ENCODE data around the gene MPZL1. TPM values are rescaled to one million over a fixed set of nuclear protein-coding genes. Genes with fewer than 3 reads are reported as not detected.
"Not testable (repeated sequence)": the region's sequence is repeated elsewhere in the genome, so short reads cannot be mapped to it uniquely, and the experiment has no call there.

MPZL1 gene
- total RNA-seq, 4 donors from 2014 or later: 9.2 to 15.7 (median 11.7) TPM

GRCh38 chr1:167737169-167737568 is 15.4 kb downstream of the MPZL1 start:
- Histone ChIP-seq H3K9me3 (no peaks in the 10 kb centered on the region), H3K27ac (no peak overlapping the region), H3K27me3 (no peaks in the 10 kb centered on the region), H3K4me1 (peaks cover 0 to 12% of the 10 kb centered on the region in 2 donors), H3K36me3 (no peaks in the 10 kb centered on the region), H3K4me3 (no peak overlapping the region)
- in situ Hi-C loops (cut with MboI; ENCODE audit: low sequenced_read_pairs in 4 of 4) (no loop called here), intact Hi-C loops (cut with DNase I; ENCODE audit: low total_unique reads) (no loop called here)
- DNase-seq (no peak), ATAC-seq (no peak)
- TF ChIP-seq CTCF (IDR thresholded peaks at IDR 0.05 in 4 of 5, conservative IDR thresholded peaks at IDR 0.05 in 1 of 5) (no peak), POLR2A (IDR thresholded peaks at IDR 0.05) (no peak)

GRCh38 chr1:167738158-167738557 is 16.4 kb downstream of the MPZL1 start:
- H3K9me3 ChIP-seq: no peaks in the 10 kb centered on the region
- no peak for TF ChIP-seq CTCF (IDR thresholded peaks at IDR 0.05 in 4 of 5, conservative IDR thresholded peaks at IDR 0.05 in 1 of 5)
- no peak for TF ChIP-seq POLR2A (IDR thresholded peaks at IDR 0.05)
- DNase-seq: no peak

DNA sequence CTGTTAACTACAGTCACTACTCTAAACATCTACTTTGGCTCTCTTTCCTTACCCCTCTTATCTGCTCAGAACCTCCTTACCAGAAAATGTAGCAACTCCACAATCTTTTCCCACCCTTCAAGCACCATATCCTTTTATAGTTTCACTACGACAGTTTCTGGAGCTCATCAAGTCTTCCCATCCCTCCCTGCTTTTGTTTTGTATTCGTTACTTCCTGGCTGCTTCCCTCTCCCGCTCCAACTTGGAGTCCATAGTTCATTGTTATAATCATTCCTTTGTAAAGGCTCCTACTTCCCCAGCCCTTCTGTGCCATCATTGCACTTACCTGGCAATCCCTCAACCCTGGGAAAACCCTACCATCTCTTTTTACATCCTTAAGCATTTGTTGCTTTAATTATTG is 18.0 kb downstream of the MPZL1 start:
- ATAC-seq: no peak

More at GRCh38 chr1:167738158-167738557, 16.4 kb downstream of the MPZL1 start:
- intact Hi-C loops (cut with DNase I; ENCODE audit: low total_unique reads) (no loop called here), in situ Hi-C loops (cut with MboI; ENCODE audit: low sequenced_read_pairs in 4 of 4) (no loop called here)
- Histone ChIP-seq H3K36me3 (no peaks in the 10 kb centered on the region), H3K4me3 (no peak overlapping the region), H3K27ac (no peak overlapping the region), H3K27me3 (no peaks in the 10 kb centered on the region), H3K4me1 (peaks cover 5 to 12% of the 10 kb centered on the region in 2 donors)
- ATAC-seq: no peak

DNA sequence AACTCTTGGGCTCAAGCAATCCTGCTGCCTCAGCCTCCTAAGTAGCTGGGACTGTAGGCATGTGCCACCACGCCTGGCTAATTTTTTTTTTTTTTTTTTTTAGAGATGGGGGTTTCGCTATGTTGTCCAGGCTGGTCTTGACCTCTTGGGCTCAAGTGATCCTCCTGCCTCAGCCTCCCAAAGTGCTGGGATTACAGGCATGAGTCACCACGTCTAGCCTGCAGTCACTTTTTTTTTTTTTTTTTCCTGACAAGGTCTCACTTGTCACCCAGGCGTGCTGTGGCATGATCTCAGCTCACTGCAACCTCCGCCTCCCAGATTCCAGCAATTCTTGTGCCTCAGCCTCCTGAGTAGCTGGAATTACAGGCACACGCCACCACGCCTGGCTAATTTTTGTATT is 19.3 kb downstream of the MPZL1 start:
- ATAC-seq; H3K9me3 ChIP-seq; H3K27me3 ChIP-seq; intact Hi-C loops (cut with DNase I; ENCODE audit: low total_unique reads); H3K4me3 ChIP-seq; H3K36me3 ChIP-seq; DNase-seq; H3K27ac ChIP-seq; in situ Hi-C loops (cut with MboI; ENCODE audit: low sequenced_read_pairs in 4 of 4): not testable (repeated sequence)
- H3K4me1 ChIP-seq: peaks cover 5 to 12% of the 10 kb centered on the region in 2 donors

More for the DNA sequence above, 18.0 kb downstream of the MPZL1 start:
- H3K4me3 ChIP-seq: no peak overlapping the region
- no peaks in the 10 kb centered on the region for H3K27me3 ChIP-seq
- TF ChIP-seq POLR2A (IDR thresholded peaks at IDR 0.05) (no peak), CTCF (IDR thresholded peaks at IDR 0.05 in 4 of 5, conservative IDR thresholded peaks at IDR 0.05 in 1 of 5) (no peak)
- H3K36me3 ChIP-seq: no peaks in the 10 kb centered on the region
- H3K4me1 ChIP-seq: peaks cover 5 to 12% of the 10 kb centered on the region in 2 donors
- no peak overlapping the region for H3K27ac ChIP-seq
- no peaks in the 10 kb centered on the region for H3K9me3 ChIP-seq
- in situ Hi-C loops (cut with MboI; ENCODE audit: low sequenced_read_pairs in 4 of 4) (no loop called here), intact Hi-C loops (cut with DNase I; ENCODE audit: low total_unique reads) (no loop called here)
- no peak for DNase-seq

- DNase-seq; ATAC-seq; H3K4me3 ChIP-seq; H3K4me1 ChIP-seq; H3K36me3 ChIP-seq; H3K27ac ChIP-seq; H3K9me3 ChIP-seq; H3K27me3 ChIP-seq; intact Hi-C loops (cut with DNase I; ENCODE audit: low total_unique reads); in situ Hi-C loops (cut with MboI; ENCODE audit: low sequenced_read_pairs in 4 of 4): not testable (repeated sequence)
Observed at GRCh38 chr1:167742392-167743057, 20.7 kb downstream of the MPZL1 start.

GRCh38 chr1:167744901-167745300 is 23.1 kb downstream of the MPZL1 start:
- in situ Hi-C loops (cut with MboI; ENCODE audit: low sequenced_read_pairs in 4 of 4): no loop called here
- intact Hi-C loops (cut with DNase I; ENCODE audit: low total_unique reads): no loop called here
- ATAC-seq (no peak), DNase-seq (no peak)
- Histone ChIP-seq H3K36me3 (no peaks in the 10 kb centered on the region), H3K4me3 (no peak overlapping the region), H3K4me1 (peaks cover 12 to 13% of the 10 kb centered on the region in 2 donors), H3K9me3 (no peaks in the 10 kb centered on the region), H3K27ac (no peak overlapping the region), H3K27me3 (no peaks in the 10 kb centered on the region)
- TF ChIP-seq CTCF (IDR thresholded peaks at IDR 0.05 in 4 of 5, conservative IDR thresholded peaks at IDR 0.05 in 1 of 5): no peak

Measured in gastrocnemius medialis (tissue), 4 donors.